ENCODE results near the gene PARVB. TPM values are rescaled to one million over a fixed set of nuclear protein-coding genes. Genes with fewer than 3 reads are reported as not detected.

Gene PARVB
- total and polyA plus RNA-seq, 4 donors, result 7.9 to 34.6 (median 20.2) TPM

DNA sequence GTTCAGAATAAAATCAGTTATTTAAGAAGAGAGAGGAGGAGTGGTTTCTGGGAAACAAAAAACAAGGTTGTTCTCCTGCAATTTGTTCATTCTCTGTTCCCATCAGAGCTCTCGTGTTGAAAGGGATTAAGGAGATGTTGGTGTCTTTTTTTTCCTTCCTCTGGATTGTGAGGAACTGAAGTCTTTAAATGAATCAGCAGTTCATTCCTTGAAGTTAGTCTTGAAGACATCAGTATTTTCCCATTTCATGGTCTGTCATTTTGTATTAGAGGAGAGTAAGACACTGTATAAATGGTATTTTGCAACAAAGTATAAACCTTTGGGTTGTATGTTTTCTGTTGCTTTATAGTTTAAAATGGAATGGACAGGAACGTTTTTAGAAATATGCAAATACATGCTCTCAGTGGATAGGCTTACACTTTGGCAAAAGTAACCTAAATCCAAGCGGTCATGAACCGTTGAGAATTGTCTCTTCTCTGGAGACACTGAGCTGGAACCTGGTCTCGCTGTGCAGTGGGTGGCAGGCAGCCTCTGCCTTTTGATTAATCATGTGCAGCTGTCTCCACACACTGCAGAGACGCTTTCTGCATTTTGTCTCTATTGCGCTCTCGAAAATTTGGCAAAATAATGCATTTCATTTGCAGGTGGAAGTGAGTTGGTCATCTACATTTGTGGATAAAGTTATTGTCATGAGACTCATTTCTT, 35.8 kb upstream of the PARVB start:
- intact Hi-C loops (cut with DNase I), result no loop called here
- Histone ChIP-seq H3K4me1 (ENCODE audit: control insufficient read depth in 1 of 2, insufficient read depth in 2 of 2, low read length in 2 of 2) (no peaks in the 10 kb centered on the region), H3K4me3 (ENCODE audit: low read length in 2 of 2) (no peak overlapping the region), H3K9me3 (ENCODE audit: control insufficient read depth, low read length) (no peaks in the 10 kb centered on the region), H3K36me3 (ENCODE audit: control insufficient read depth in 1 of 2, insufficient read depth in 2 of 2, low read length in 1 of 2) (peaks cover 0 to 12% of the 10 kb centered on the region in 2 donors), H3K27ac (ENCODE audit: low read depth in 1 of 2, low read length in 2 of 2) (no peak overlapping the region), H3K27me3 (ENCODE audit: control insufficient read depth in 1 of 2, insufficient read depth in 2 of 2, low read length in 1 of 2) (no peaks in the 10 kb centered on the region)
- no peak for ATAC-seq (ENCODE audit: low FRiP score)
- 73 to 81% methylated on average over 8 of the region's 8 CpGs for WGBS, 2 donors
- DNase-seq, result no peak

DNA sequence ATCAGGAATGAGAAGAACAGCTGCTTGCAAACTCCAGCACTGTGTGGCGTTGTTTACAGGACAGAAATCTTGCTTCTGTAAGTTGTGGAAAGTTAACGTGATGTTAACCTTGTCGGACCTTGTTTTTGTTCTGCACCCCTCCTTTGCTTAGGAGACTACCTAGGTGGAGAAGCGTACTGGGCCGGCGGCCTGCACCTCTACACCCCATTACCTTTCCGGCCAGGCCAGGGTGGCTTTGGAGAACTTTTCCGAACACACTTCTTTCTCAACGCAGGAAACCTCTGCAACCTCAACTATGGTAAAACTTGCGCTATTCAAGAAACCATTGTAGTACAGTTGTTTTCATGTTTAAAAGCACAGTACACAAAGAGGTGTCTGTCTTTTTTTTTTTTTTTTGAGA, 35.1 kb upstream of the PARVB start:
- no peak overlapping the region for H3K27ac ChIP-seq (ENCODE audit: low read depth in 1 of 2, low read length in 2 of 2)
- intact Hi-C loops (cut with DNase I), result no loop called here
- no peaks in the 10 kb centered on the region for H3K27me3 ChIP-seq (ENCODE audit: control insufficient read depth in 1 of 2, insufficient read depth in 2 of 2, low read length in 1 of 2)
- no peaks in the 10 kb centered on the region for H3K9me3 ChIP-seq (ENCODE audit: control insufficient read depth, low read length)
- 94% methylated on average over 10 of the region's 10 CpGs for WGBS, 2 donors
- no peak for DNase-seq
- H3K4me1 ChIP-seq (ENCODE audit: control insufficient read depth in 1 of 2, insufficient read depth in 2 of 2, low read length in 2 of 2), result no peaks in the 10 kb centered on the region
- ATAC-seq (ENCODE audit: low FRiP score), result no peak
- peaks cover 0 to 10% of the 10 kb centered on the region in 2 donors for H3K36me3 ChIP-seq (ENCODE audit: control insufficient read depth in 1 of 2, insufficient read depth in 2 of 2, low read length in 1 of 2)
- H3K4me3 ChIP-seq (ENCODE audit: low read length in 2 of 2), result no peak overlapping the region

DNA sequence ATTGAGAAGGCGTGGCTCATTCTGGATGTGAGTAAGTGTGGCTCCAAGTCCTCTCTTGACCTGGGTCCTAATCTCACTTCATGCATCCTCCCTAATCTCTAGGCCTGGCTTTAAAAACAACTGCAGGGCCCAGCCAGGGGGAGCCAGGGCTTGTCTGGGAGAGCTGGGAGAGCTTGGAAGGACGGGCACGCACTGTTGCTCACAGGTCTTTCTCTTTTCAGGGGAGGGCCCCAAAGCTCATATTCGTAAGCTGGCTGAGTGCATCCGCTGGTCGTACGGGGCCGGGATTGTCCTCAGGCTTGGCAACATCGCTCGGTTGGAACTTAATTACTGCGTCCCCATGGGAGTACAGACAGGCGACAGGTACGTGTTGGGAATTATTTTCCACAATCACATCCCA, 34.1 kb upstream of the PARVB start:
- H3K4me1 ChIP-seq (ENCODE audit: control insufficient read depth in 1 of 2, insufficient read depth in 2 of 2, low read length in 2 of 2), result no peaks in the 10 kb centered on the region
- DNase-seq (no peak), ATAC-seq (ENCODE audit: low FRiP score) (no peak)
- H3K27ac ChIP-seq (ENCODE audit: low read depth in 1 of 2, low read length in 2 of 2), result no peak overlapping the region
- peaks cover 0 to 12% of the 10 kb centered on the region in 2 donors for H3K36me3 ChIP-seq (ENCODE audit: control insufficient read depth in 1 of 2, insufficient read depth in 2 of 2, low read length in 1 of 2)
- no peaks in the 10 kb centered on the region for H3K27me3 ChIP-seq (ENCODE audit: control insufficient read depth in 1 of 2, insufficient read depth in 2 of 2, low read length in 1 of 2)
- H3K4me3 ChIP-seq (ENCODE audit: low read length in 2 of 2), result no peak overlapping the region
- H3K9me3 ChIP-seq (ENCODE audit: control insufficient read depth, low read length), result no peaks in the 10 kb centered on the region
- intact Hi-C loops (cut with DNase I), result loop anchor here in 1 of 2 donors (5.0 kb wide), 1 partner anchor 92 kb away; no protein-coding TSS in a partner anchor
- 80 to 84% methylated on average over 13 of the region's 13 CpGs for WGBS, 2 donors

DNA sequence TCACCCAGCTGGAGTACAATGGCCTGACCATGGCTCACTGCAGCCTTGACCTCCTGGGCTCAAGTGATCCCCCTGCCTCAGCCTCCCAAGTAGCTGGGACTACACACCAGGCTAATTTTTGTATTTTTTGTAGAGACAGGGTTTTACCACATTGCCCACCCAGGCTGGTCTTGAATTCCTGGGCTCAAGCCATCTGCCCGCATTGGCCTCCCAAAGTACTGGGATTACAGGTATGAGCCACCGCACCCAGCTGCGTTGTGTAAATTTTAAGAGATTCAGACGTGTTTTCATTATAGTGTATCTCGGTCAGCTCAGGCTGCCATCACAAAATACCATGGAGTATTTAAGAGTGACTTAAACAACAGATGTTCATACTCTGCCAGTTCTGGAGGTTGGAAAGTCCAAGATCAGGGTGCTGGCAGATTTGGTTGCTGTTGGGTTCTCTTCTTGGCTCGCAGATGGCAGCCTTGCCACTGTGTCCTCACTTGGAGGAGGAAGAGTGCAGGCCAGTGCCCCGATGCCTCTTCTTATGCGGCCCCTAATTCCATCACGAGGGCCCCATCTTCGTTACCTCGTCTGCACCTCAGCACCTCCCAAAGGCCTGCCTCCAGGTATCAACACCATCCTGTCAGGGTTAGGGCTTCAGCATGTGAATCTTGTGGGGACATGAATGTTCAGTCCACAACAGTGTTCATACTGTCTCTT, 32.6 kb upstream of the PARVB start:
- WGBS, 2 donors, result 90 to 93% methylated on average over 11 of the region's 11 CpGs
- no peaks in the 10 kb centered on the region for H3K9me3 ChIP-seq (ENCODE audit: control insufficient read depth, low read length)
- no peaks in the 10 kb centered on the region for H3K27me3 ChIP-seq (ENCODE audit: control insufficient read depth in 1 of 2, insufficient read depth in 2 of 2, low read length in 1 of 2)
- intact Hi-C loops (cut with DNase I), result loop anchor here in 1 of 2 donors (5.0 kb wide), 1 partner anchor 91 kb away; no protein-coding TSS in a partner anchor
- H3K4me3 ChIP-seq (ENCODE audit: low read length in 2 of 2), result no peak overlapping the region
- no peak overlapping the region for H3K27ac ChIP-seq (ENCODE audit: low read depth in 1 of 2, low read length in 2 of 2)
- ATAC-seq (ENCODE audit: low FRiP score), result no peak
- H3K36me3 ChIP-seq (ENCODE audit: control insufficient read depth in 1 of 2, insufficient read depth in 2 of 2, low read length in 1 of 2), result peaks cover 0 to 15% of the 10 kb centered on the region in 2 donors
- no peak for DNase-seq
- no peaks in the 10 kb centered on the region for H3K4me1 ChIP-seq (ENCODE audit: control insufficient read depth in 1 of 2, insufficient read depth in 2 of 2, low read length in 2 of 2)

DNA sequence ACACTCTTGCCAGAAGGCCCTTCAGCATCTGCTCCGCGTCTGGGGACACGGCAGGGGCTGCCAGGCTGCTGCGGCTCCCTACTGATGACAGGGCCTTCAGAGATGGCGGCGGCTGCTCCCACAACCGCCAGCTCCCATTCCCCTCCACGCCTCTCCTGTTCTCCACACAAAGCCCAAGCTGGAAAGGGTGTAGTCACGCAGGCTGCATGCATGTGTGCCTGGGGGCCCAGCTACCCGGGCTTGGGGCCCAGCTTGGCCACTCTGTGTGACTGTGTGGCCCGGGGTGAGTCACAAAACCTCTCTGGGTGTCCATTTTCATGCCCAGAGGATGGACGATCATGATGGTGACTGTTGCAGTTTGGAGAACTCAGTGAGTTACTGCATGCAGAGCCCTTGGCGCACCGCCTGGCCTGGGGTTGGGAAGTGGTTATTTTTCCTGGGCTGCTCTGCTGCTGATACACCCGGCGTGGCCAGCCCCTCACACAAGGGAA, 31.7 kb upstream of the PARVB start:
- Histone ChIP-seq H3K4me3 (ENCODE audit: low read length in 2 of 2) (no peak overlapping the region), H3K36me3 (ENCODE audit: control insufficient read depth in 1 of 2, insufficient read depth in 2 of 2, low read length in 1 of 2) (peaks cover 0 to 17% of the 10 kb centered on the region in 2 donors), H3K4me1 (ENCODE audit: control insufficient read depth in 1 of 2, insufficient read depth in 2 of 2, low read length in 2 of 2) (no peaks in the 10 kb centered on the region), H3K9me3 (ENCODE audit: control insufficient read depth, low read length) (no peaks in the 10 kb centered on the region), H3K27me3 (ENCODE audit: control insufficient read depth in 1 of 2, insufficient read depth in 2 of 2, low read length in 1 of 2) (no peaks in the 10 kb centered on the region), H3K27ac (ENCODE audit: low read depth in 1 of 2, low read length in 2 of 2) (no peak overlapping the region)
- no peak for DNase-seq
- no peak for ATAC-seq (ENCODE audit: low FRiP score)
- intact Hi-C loops (cut with DNase I), result loop anchor here in 1 of 2 donors (5.0 kb wide), 1 partner anchor 90 kb away; no protein-coding TSS in a partner anchor
- 74 to 80% methylated on average over 16 of the region's 16 CpGs for WGBS, 2 donors

DNA sequence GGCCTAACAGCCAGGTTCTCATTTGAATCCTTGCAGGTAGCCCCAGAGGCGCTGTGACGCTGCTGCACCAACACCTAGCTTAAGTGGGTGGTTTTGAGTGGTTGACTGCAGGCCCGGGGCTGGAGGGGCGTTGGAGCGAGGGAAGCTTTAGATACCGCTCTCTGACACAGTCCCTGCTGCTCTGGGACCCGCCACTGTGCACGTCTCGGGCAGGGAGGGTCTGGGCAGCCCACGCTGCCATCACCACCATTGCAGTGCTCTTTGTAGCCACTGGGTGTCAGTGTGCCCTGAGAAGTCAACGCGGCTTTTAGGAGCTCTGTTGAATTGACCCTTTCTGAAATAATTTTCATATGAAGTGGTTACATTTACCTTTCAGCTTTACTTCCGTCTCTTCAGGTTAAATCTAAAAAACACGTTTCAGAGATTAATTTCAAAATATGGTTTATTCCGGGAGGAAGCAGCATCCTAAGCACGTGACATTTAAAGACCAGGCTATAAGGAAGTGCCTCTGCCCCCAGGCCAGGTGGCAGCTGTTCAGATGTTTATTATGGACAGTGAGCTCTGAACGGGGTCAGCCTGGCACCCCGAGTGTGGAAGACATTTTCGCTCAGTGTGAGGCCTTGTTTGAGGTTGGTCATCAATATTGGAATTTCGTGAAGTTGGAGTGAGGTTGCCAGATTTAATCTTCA, 30.9 kb upstream of the PARVB start:
- no peak overlapping the region for H3K27ac ChIP-seq (ENCODE audit: low read depth in 1 of 2, low read length in 2 of 2)
- ATAC-seq (ENCODE audit: low FRiP score) (peak; percentile 81), DNase-seq (peak in 1 of 2 donors; percentile 58)
- no peaks in the 10 kb centered on the region for H3K9me3 ChIP-seq (ENCODE audit: control insufficient read depth, low read length)
- no peak overlapping the region for H3K4me3 ChIP-seq (ENCODE audit: low read length in 2 of 2)
- 33 to 35% methylated on average over 20 of the region's 20 CpGs for WGBS, 2 donors
- H3K4me1 ChIP-seq (ENCODE audit: control insufficient read depth in 1 of 2, insufficient read depth in 2 of 2, low read length in 2 of 2), result no peaks in the 10 kb centered on the region
- peaks cover 0 to 17% of the 10 kb centered on the region in 2 donors for H3K36me3 ChIP-seq (ENCODE audit: control insufficient read depth in 1 of 2, insufficient read depth in 2 of 2, low read length in 1 of 2)
- intact Hi-C loops (cut with DNase I), result loop anchor here in 1 of 2 donors (1.0 to 5.0 kb wide), 2 partner anchors 89 to 633 kb away; no protein-coding TSS in a partner anchor
- no peaks in the 10 kb centered on the region for H3K27me3 ChIP-seq (ENCODE audit: control insufficient read depth in 1 of 2, insufficient read depth in 2 of 2, low read length in 1 of 2)

DNA sequence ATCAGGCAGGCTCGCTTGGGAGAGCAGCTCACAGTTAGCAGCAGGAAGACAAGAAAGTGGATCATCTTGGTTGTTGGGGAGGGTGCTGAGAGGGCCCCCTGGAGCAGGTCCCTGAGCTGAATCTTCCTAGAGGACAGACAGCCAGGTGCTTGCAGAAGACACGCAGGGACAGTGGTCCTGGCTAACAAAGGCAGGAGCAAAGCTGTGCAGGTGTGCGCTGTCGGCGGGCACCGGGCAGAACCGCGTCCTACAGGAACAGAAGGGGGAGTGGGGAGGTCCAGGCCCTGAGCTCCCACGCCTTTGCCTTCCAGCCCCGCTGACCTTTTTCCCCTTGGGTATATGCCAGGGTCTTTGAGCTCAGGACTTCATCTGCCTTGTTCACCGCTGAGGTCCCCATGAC, 30.1 kb upstream of the PARVB start:
- no peak overlapping the region for H3K4me3 ChIP-seq (ENCODE audit: low read length in 2 of 2)
- ATAC-seq (ENCODE audit: low FRiP score), result no peak
- no peaks in the 10 kb centered on the region for H3K9me3 ChIP-seq (ENCODE audit: control insufficient read depth, low read length)
- intact Hi-C loops (cut with DNase I), result loop anchor here (2.0 to 5.0 kb wide), 2 partner anchors 88 to 633 kb away; no protein-coding TSS in a partner anchor
- no peaks in the 10 kb centered on the region for H3K27me3 ChIP-seq (ENCODE audit: control insufficient read depth in 1 of 2, insufficient read depth in 2 of 2, low read length in 1 of 2)
- no peaks in the 10 kb centered on the region for H3K4me1 ChIP-seq (ENCODE audit: control insufficient read depth in 1 of 2, insufficient read depth in 2 of 2, low read length in 2 of 2)
- DNase-seq, result no peak
- H3K36me3 ChIP-seq (ENCODE audit: control insufficient read depth in 1 of 2, insufficient read depth in 2 of 2, low read length in 1 of 2), result peaks cover 0 to 17% of the 10 kb centered on the region in 2 donors
- H3K27ac ChIP-seq (ENCODE audit: low read depth in 1 of 2, low read length in 2 of 2), result no peak overlapping the region
- WGBS, 2 donors, result 95% methylated on average over 9 to 11 of the region's 11 CpGs

DNA sequence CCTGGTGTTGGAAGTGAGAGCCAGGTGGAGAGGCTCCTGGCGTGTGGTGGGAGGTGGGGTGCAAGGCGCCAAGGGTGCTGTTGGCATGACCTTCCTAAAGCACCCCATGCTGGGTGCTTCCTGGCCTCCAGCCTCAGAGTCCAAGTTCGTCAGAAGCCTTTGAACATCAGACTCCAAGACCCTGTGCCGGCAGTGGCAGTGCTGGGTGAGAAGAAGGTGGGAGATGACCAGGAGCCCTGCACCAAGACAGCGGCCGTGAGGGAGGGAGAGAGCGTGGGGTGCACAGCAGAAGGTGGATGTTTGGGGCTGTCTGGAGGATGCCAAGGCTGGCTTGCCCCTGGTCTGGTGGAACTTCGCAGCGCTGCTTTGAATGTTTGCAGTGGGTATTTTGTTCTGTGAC, 29.7 kb upstream of the PARVB start:
- H3K27ac ChIP-seq (ENCODE audit: low read depth in 1 of 2, low read length in 2 of 2), result no peak overlapping the region
- no peak overlapping the region for H3K4me3 ChIP-seq (ENCODE audit: low read length in 2 of 2)
- H3K27me3 ChIP-seq (ENCODE audit: control insufficient read depth in 1 of 2, insufficient read depth in 2 of 2, low read length in 1 of 2), result no peaks in the 10 kb centered on the region
- H3K9me3 ChIP-seq (ENCODE audit: control insufficient read depth, low read length), result no peaks in the 10 kb centered on the region
- H3K36me3 ChIP-seq (ENCODE audit: control insufficient read depth in 1 of 2, insufficient read depth in 2 of 2, low read length in 1 of 2), result peaks cover 0 to 17% of the 10 kb centered on the region in 2 donors
- ATAC-seq (ENCODE audit: low FRiP score), result no peak
- no peak for DNase-seq
- WGBS, 2 donors, result 85 to 91% methylated on average over 9 of the region's 9 CpGs
- intact Hi-C loops (cut with DNase I), result loop anchor here (2.0 to 5.0 kb wide), 2 partner anchors 88 to 632 kb away; no protein-coding TSS in a partner anchor
- H3K4me1 ChIP-seq (ENCODE audit: control insufficient read depth in 1 of 2, insufficient read depth in 2 of 2, low read length in 2 of 2), result no peaks in the 10 kb centered on the region
